Measurements from ENCODE around the gene THAP4.

Gene THAP4

DNA sequence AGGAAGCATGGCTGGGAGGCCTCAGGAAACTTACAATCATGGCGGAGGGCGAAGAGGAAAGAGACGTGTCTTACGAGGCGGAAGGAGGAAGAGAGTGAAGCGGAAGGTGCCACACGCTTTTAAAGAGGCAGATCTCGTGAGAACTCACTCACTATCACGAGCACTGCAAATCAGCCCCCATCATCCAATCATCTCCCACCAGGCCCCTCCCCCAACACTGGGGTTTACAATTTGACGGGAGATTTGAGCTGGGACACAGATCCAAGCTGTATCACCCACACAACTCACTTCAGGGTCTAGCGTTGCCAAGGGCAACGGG is 83.5 kb downstream of the THAP4 start:
- in situ Hi-C loops (cut with HindIII; ENCODE audit: low sequenced_read_pairs): no loop called here

DNA sequence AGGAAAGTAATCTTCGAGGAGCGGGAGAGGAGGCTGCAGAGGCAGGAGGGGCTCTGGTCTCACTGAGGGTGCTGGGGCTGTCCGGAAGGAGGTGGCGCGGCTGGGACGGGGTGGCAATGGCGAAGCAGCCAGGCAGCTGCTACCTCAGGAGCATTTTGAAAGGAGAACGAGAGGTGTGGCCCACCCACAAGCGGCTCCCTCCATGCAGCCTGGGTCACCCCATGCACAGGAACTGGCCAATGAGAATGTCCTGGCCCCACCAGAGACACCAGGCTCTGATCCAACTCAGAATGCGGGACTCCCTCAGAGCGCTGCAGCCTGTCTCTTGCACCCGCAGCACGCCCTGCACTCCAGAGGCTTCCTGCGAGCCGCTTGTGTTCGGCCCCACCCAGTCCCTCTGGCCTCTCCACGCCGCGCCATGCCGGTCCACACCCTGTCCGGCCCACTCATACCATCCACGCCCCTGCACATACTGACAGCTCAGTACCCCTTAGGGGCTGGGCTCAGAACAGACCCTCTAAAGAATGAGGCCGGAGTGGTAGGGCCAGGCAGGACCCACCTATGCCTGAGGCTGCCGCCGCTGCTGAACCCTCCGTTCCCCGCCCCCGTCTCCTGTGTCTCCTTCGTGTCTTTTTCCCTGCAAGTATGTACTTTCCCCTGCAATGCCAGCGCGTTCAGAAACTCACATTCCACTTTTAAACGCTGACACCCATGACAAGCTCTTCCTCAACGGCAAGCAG is 84.8 kb downstream of the THAP4 start:
- in situ Hi-C loops (cut with HindIII; ENCODE audit: low sequenced_read_pairs): no loop called here

DNA sequence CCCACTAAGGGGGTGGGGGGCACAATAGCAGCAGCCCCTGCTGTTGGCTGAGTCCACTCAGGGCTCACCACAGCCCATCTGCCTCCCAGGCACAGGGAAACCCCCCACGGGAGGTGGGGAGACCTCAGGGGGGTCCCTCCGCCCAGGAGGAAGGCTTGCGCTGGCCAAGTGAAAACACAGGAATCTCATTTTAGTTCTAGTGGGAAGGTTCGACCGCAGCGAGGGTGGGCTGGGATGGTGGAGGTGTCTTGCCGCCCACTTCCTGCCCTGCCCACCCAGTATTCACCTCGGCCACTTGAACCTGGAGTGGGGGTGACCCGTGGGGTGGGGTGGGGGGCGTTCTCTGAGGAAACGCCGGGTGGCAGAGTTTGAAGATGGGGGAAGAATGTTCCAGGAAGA is 85.4 kb downstream of the THAP4 start:
- in situ Hi-C loops (cut with HindIII; ENCODE audit: low sequenced_read_pairs): no loop called here

DNA sequence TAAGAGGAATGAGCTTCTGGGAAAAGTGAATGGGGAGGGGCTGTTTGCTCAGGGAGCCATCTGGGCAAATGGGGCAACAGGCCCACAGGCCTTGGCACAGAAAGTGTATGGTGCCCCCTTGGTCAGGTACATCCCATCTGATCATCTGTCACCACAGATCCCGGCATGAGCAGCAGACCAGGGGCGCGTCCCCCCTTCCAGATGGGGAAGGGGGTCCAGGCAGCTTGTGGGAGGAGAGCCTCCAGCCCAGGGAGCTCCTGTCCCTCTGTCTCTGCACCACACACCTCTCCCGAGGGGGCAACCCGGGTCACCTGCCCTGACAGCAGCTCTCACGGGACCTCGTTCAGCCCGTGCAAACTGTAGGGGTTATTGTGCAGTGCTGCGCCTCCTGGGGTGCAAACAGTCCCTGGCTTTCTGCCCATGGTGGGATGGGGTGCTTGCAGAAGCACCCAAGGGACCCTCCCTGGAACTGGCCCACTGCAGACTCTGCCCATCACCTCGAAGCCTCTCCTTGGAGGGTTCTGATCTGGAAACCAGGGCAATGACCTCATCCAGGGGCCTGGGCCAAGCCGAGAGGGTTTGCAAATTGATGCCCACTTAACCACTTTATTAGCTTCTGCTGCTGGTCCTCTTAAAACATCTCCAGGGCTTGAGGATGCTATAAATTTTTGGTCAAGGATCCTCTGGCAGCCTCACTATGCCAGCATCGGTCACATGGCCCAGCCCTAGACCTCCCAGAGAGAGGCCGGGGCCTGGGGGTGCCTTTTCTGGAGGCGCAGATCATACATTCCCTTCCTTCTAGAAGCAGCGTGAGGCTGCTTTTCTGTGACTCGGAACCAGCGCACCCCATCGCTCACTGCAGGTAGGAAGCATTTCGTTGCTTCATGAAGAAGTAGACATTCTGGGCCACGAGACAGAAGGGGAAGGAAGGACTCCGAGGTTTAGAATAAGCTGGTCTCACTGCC is 86.1 kb downstream of the THAP4 start:
- in situ Hi-C loops (cut with HindIII; ENCODE audit: low sequenced_read_pairs): no loop called here

DNA sequence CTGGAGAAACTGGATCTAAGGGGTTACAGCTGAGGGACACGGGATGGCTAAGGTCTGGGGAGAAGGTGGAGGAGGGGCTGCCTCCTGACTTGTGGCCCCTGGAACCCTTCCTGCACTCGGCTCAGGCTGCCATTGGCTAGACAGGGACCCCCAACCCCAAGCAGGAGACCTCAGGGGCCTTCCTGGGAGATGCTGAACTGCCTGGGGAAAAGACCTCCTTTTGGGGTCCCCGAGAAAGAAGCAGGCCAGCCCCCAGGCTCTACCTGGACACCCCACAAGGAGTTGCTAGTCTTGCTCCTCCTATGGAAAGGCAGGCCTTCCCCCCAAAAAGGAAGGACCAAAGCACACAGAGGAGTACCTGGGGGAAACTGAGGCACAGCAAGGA is 88.5 kb downstream of the THAP4 start:
- in situ Hi-C loops (cut with HindIII; ENCODE audit: low sequenced_read_pairs): no loop called here

DNA sequence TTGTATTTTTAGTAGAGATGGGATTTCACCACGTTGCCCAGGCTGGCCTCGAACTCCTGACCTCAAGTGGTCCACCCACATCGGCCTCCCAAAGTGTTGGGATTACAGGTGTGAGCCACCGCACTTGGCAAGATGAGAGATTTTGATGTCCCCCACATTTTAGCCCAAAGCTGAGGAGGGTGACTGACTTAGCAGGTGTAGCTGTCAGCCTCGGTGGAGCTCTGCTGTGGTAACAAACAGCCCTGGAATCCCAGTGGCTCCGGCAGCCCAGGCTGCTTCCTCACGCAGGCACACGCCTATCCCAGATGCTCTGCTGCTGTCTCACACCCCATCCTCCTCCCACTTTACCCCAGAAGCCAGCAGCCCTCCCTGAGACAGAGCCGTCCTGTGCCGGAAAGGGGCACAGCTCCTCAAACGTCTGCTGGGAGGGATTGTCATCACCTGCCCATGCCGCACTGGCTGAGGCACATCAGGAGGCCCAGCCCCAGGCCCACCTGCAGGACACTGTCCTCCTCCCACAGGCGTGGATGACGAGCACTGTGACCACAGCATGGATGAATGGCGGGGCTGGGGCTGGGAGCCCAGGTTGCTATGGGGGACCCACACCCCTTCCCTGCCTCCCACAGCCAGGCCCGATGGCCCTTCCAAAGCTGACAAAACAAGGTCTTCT is 89.0 kb downstream of the THAP4 start:
- in situ Hi-C loops (cut with HindIII; ENCODE audit: low sequenced_read_pairs): no loop called here

DNA sequence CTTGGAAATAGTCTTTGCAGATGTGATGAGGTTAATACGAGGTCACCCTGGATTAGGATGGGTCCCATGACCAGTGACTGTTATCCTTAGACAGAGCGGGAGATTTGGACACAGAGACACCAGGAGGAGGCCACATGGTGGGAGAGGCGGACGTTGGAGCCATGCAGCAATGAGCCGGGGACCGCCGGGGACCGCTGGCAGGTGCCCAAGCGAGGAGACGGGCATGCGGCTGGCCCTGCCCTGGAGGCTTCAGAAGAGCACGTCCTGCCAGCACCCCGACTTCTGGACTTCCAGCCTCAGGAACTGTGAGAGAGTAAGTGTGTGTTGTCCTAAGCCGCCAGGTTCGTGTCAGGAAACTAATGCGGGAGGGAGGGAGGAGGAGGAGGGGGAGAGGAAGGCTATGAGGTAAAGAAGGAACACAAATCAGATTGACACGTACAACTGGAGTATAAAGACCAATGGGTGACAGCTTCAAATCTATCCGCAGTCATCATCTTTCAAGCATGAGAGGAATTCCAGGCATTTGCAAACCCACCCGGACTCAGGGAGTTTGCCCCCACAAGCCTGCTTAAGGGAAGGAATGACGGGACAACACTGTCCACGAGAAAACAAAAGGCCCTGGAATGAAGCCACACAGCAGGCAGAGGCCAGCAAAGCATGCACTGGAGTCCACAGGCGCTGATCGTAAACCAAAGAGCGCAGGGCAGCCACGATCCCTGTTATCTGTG is 90.0 kb downstream of the THAP4 start:
- in situ Hi-C loops (cut with HindIII; ENCODE audit: low sequenced_read_pairs): no loop called here

DNA sequence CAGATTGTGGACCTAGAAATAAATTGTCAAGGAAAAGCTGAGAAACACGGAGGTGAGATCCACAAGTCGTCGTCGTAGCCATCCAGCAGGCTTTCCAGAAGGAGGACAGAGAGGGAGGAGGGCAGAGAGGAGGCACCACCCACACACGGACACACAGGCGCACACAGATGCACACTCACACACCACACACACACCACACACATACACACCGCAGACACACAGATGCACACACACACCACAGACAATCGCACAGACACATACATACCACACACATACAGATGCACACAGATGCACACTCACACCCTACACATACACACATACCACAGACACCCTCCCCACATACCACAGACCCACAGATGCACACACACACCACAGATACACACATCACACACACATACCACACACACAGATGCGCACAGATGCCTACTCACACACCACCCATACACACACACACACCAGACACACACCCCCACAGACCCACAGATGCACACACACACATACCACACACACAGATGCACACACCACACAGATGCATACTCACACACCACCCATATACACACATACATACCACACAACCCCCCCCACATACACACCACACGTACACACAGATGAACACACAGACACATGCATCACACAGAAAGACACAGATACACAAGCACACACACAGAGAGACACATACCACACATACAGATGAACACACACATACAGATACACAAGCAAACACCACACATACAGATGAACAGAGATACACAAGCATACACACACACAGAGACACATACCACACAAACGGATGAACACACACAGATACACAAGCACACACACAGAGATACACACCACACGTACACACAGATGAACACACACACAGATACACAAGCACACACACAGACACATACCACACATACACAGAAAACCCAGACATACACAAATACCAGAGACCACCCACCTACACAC is 91.2 kb downstream of the THAP4 start:
- in situ Hi-C loops (cut with HindIII; ENCODE audit: low sequenced_read_pairs): no loop called here

DNA sequence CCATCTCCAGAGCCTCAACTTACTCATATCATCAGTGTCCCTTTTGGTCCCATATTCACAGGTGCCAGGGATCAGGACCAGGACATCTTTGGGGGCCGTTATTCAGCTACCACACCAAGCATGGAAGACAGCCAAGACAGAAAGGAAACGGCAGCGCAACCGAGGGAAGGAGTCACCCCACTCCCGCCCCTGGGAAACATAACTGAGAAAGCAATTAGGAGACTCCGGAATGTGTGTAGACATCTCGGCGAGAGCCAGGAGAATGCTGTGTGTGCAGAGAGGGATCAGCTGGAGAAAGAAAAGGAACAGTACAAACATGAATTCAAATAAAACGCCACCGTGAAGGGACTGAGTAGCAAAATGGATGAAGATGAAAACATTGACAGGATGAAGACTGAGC is 91.9 kb downstream of the THAP4 start:
- in situ Hi-C loops (cut with HindIII; ENCODE audit: low sequenced_read_pairs): no loop called here

DNA sequence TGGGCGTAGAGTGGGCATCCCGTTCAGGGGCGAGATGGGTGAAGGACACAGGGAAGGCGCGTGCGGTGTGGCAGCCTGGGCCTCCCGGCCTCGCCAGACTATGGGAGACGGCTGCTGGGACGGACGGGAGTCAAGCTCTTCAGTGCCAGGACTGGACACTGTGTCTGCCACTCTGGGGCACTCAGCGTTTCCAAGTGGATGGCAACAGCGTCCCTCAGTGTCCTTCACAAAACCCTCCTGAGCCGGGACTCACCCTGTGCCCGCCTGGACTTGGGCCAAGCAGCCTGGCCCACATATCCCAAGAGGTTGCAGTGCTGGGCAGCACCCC is 94.7 kb downstream of the THAP4 start:
- in situ Hi-C loops (cut with HindIII; ENCODE audit: low sequenced_read_pairs): no loop called here

DNA sequence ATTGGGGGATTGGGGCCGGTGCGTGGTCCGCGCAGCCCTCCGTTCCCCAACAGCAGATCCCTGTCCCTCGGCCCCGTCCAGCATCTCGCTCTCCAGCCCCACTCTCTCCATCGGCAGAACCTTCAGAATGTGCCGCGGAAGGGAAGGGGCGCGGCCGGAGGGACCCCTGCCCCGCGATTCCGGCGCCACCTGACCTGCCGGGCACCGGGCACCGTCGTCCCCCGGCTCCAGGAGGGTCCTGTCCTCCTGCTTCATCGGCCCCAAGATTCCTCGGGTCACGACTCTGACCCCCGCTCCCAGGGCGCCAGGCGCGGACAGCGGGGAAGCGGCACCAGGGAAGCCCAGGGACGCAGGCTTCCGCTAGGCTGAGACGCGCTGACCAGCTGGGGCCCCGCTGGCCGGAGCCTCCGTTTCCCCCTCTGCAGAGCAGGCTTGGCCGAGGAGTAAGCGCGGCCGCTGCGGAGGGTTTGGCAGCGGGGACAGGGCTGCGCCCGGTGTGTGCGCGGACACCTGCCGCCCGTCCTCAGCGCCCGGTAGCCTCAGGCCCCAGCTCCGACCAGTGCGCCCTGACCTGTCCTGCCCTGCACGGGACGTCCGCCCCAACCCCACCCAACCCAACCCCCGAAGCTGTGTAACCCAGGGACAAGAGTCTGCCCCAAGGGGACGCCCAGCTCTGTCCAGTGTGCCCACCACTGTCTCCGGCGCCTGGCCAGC is 95.2 kb downstream of the THAP4 start:
- in situ Hi-C loops (cut with HindIII; ENCODE audit: low sequenced_read_pairs): no loop called here

DNA sequence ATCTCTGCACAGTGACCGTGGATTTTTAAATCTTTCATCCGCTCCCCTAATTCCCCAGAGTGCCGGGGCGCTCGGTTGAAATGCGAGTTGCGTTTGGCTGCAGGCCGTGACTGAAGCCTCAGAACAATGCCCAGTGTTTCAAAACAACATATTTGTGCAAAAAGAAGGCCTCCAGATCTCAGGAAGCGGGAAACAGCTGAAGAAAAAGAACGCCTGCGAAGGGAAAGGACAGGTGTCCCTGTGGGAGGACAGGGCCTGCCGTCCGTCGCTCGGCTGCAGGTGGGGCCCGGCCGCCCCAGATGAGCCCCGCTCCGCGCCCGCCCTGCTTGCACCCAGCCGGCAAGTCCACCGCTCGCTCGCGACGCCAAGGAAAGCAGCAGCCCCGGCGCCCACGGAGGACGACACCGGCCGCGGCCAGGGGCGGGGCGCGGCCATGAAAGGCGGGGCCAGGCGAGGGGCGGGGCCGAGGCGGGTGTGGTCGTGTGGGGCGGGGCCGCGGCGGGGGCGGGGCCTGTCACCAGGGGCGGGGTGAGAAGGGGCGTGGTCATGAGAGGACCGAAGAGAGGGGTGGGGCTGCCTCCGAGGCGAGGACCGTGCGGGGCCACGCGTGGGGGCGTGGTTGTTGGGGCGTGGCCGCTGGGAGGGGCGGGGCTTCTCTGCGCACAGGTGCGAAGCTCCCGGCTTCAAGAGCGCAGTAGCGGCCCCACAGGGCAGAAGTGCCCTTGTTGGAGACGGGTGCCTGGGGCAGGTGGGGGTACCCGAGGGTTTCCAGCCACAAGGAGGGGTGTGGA is 96.0 kb downstream of the THAP4 start:
- in situ Hi-C loops (cut with HindIII; ENCODE audit: low sequenced_read_pairs): no loop called here

DNA sequence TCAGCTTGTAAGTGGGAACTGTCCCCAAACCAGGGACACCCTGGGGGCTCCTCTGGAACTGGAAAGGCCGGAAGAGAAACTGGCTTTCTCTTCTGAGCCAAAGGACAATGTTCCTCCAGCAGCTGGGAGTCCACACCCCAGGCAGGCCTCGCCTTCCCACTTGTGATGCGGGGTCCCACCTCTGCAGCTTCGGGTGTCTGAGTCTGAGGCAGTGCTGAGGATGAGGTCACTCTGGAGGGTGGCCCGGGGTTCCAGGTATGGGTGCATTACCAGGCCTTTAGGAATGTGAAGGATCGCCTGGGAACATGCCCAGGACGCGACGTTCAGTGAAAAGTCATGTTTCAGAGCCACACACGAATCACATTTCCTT is 96.6 kb downstream of the THAP4 start:
- in situ Hi-C loops (cut with HindIII; ENCODE audit: low sequenced_read_pairs): no loop called here

DNA sequence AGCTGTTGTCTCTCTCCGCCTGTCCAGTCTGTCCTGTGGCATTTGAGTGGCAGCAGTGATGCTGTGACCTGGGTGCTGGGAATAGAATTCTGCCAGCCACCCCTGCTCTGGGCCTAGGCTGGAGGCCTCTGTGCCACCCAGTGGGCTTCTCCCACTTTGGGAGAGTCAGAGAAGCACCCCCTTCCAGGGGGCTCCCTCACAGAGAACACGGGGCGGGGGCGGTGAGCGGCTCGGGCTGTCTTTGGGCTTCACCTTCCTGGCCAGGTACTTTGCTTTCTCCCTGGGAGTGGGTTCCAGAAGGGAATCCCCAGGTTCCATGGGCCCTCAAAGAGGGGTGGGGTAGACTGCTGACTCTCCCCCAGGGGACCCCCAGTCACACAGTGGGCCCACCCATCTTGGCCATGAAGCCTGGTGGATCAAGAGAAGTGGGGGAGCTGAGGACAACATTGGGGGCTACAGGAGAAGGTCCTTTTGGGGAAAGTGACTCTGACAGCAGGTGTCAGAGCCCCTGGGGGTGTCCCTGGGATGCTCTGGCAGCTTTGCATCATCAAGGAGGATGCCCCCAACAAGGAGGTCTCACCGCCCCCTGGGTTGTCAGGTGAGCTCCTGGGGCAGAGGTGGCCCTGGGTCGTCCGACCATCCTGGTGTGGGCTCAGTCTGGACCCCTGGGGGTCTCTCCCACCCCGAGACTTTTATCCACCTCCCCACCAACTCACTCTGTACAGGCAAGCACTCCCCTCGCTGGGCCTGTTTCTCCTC is 97.2 kb downstream of the THAP4 start:
- in situ Hi-C loops (cut with HindIII; ENCODE audit: low sequenced_read_pairs): no loop called here

DNA sequence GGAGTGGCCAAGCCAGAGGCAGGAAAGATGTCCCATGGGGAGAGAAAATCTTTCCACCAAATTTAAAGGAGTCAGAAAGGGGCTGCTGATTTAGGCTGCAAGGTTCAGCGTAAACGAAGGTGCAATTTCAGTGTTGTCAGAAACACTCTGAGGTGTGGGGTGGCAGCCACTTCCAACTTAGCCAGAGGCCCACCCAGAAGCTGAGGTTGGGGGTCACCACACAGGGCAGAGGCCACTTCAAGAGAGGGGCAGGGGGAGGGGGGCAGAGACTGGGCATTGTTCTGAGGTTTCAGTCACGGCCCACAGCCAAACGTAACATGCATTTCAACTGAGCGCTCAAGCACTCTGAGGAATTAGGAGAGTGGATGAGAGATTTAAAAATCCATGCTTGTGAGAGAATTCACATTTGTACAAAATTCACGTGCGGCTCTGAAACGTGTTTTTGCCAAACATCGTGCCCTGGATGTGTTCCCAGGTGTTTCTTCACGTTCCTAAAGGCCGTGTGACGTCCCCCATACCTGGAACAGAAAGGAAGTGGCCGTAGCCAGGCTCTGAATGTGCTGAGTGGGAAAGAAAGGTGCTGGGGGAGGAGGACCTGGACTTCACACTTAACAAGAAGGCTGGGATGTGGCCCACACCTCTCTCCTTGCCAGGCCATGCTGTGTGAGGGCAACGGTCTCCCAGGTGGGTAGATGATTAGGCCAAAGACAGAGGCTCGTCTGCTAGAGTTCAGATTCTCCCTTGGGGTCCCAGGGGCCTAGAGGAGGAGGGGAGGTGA is 97.9 kb downstream of the THAP4 start:
- in situ Hi-C loops (cut with HindIII; ENCODE audit: low sequenced_read_pairs): no loop called here

DNA sequence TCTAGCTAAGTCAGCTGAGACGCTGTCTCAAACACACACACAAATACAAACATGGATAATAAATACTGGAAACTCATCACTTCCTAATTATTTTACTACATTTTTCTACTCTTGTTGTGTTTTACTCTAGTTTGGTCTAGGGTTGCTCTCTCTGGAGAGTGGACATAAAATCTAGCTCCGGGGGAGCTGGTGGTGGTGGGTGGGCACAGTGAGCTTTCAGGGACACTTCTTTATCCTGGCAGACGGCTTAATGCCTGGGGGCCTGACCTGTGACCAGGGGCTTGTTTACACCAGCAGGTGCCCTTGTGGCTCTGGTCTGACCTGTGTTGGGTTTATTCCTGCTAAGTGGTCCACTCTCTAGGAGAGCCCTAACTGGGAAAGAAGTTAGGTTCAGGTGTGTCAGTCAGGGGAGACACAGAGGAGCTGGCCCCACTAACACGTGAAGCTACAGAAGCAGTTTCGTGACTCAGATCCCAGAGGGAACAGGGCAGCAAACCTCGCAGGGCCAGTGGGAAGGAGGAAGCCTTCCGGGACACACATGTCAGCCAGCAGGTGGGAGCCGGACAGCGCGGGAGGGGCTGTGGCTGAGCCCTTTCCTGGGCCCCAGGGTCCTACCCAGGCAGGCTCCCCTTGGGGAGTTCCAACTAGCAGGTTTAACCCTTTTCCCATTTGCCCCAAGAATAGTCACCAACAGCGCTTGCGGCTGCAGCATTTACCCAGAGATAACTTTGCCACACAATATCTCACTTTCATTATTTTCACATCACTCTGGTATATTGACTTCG is 100.9 kb downstream of the THAP4 start:
- in situ Hi-C loops (cut with HindIII; ENCODE audit: low sequenced_read_pairs): no loop called here
